ENCODE results near the gene NPIPA3.
"Not testable (repeated sequence)": the region's sequence is repeated elsewhere in the genome, so short reads cannot be mapped to it uniquely, and the experiment has no call there.

NPIPA3 gene

DNA sequence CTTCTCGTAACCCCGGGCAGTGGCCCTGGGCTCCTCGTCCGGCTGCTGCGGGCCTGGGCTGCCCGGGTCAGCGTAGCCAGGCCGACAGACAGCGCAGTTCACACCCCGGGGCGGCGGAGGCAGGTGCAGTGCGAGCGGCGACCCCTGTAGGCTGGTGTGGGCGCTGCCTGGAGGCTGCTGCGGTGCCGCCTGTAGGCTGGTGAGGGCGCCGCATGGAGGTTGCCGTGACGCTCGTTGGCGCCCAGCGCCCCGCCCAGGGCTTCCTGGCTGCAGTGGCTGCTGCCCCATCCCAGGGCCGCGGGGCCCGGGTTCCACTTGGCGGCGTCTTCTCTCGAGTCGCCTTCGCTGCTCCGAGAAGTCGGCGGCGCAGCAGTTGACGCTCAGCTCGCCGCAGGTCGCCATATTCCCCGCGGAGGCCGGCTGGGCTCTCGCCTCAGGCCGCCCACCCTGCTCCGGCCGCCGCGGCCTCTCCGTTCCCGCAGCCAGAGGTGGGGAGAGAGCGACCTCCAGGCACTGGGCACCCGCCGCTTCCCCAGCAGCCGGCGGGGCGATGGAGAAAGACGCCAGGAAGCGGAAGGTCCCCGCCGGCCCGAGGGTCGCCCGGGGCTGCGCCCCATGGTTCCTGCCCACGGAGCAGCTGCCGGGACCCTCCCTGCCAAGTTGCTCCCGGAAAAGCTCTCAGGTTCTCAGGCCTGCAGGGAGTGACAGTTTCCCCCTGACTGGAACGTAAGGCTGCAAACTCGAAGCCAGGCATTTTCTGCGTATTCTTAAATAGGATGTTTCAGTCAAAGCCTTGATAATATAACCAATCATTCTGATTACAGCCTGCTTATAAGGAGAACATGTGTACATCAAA, at the start of gene NPIPA3:
Gene NPIPA3 (plus strand): TSS at position 256 of the 856 bp plus-strand sequence. CDS start 5,533 bp downstream, outside the sequence.
- not testable (repeated sequence) for DNase-seq (ENCODE audit: low read depth)

DNA sequence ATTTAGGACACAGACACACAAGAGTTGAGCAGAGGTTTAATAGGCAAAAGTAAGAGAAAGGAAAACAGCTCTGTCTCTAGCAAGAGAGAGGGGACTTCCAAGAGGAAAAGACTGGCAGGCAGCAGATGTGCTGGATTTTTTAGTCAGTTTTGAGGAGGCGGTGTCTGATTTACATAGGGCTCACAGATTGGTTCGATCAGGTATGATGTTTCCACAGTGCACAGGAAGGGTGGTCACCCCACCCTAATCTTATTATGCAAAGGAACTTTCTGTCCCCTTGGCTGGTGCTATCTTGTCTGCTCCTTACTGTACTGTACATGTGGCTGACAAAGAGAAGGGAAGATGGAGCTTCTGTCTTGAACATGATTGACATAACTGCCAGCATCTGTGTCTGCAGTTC, 45.1 kb upstream of the NPIPA3 start:
- DNase-seq (ENCODE audit: low read depth): no peak

GRCh38 chr16:14667347-14668266, 35.6 kb upstream of the NPIPA3 start:
- no peak for DNase-seq (ENCODE audit: low read depth)

DNA sequence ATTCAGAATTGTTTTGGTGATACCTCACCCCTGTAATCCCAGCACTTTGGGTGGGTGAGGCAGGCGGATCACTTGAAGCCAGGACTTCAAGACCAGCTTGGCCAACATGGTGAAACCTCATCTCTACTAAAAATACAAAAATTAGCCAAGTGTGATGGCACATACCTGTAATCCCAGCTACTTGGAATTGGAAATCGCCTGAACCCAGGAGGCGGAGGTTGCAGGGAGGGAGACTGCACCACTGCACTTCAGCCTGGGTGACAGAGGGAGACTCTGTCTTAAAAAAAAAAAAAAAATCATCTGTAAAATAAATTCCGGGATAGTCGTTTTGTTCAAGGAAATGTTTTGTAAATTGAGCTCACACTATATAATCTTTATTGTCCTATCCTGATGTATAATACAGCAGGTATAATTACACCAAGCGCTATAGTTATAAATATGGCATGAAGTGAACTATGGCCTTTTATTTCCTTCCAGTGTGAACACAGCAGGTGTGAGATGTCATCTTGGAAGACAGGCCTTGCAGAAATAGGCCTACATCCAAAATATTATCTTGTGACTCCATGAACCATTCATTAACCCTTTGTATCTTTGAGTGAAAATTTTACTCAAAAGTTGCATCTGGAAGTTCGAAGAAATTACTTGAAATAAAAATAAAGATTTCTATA, 34.5 kb upstream of the NPIPA3 start:
- DNase-seq (ENCODE audit: low read depth): no peak

DNA sequence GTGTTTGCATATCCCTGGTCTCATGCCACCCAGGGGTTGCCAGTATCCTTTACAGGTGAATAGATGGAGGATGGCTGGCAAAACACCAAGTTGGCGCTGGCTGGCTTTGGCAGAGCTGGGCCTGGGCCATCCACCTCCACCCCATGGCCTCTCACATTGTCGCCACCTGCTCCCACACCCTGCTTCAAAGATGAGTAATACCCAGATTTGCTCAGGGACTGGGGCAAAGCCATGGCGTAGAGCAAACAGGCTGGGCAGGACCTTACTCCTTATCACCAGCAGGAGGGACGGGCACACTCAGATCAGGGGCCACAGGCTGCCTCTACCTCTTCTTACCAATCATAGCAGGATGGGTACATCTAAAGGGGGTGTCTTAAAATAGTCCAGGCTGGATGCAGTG, 33.4 kb upstream of the NPIPA3 start:
- no peak for DNase-seq (ENCODE audit: low read depth)

DNA sequence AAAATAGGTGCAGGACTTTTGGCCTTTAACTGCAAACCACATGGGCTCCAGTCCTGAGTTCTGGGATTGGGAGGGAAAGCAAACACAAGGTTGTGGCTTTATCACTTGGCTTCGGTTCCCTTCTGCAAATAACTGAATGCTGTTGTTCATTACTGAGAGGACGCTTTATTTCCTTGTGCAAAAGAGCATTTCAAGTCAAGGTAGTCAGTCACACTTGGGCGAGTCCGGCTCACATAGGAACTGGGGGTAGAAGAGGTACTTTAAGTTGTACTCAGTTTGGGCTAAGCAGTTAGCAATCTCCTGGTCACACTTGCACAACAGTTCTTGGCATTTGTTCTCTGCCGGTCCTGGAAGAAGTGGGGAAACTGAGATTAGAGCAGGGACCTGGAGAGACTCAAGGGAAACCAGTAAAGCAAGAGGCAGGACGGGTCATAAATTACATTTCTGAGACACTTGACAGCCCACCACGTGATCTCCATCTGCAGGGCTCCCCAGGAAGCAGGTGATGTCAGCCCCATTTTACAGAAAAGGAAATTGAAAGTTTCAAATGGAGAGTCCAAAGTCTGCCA, 30.7 kb upstream of the NPIPA3 start:
- DNase-seq (ENCODE audit: low read depth): no peak

DNA sequence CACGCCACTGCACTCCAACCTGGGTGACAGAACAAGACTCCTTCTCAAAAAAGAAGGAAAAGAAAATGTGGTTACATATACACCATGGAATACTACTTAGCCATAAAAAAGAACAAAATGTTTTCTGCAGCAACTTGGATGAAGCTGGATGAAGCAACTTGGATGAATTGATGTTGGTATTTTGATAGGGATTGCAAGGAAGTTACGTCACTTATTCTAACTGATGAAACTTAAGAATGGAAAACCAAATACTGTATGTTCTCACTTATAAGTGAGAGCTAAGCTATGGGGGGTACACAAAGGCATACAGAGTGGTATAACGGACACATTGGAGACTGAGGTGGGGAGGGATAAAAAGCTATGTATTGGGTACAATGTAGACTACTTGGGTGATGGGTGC, 26.6 kb upstream of the NPIPA3 start:
- no peak for DNase-seq (ENCODE audit: low read depth)

- no peak for DNase-seq (ENCODE audit: low read depth)
These were observed 25.6 kb upstream of the NPIPA3 start for GRCh38 chr16:14677627-14678026.

DNA sequence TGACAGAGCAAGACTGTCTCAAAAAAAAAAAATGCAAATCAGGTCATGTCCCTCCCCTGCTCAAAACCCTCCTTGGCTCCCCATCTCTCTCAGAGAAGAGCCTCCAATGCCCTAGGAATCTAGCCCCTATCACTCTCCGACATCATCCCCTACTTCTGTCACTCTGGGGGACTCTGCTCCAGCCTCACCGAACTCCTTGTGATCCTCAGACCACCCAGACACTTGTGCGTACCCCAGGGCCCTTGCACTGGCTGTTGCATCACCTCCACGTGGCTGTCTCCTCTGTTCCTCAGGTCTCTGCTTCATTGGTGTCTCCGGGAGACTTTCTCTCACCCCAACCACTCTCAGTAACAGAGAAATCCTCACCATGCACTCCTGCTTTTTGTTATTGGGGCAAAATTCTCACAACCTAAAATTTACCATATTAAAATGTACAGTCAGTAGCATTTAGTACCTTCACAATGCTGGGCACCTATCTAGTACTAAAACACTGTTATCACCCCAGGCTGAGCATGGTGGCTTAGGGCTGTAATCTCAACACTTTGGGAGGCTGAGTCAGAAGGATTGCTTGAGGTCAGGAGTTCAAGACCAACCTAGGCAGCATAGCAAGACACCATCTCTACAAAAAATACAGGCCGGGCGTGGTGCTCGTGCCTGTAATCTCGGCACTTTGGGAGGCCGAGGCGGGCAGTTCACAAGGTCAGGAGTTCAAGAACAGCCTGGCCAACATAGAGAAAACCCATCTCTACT, 24.3 kb upstream of the NPIPA3 start:
- no peak for DNase-seq (ENCODE audit: low read depth)

- DNase-seq (ENCODE audit: low read depth): not testable (repeated sequence)
These were observed 22.8 kb upstream of the NPIPA3 start for GRCh38 chr16:14680396-14680795.

- DNase-seq (ENCODE audit: low read depth): no peak
These were observed 22.1 kb upstream of the NPIPA3 start for GRCh38 chr16:14681115-14681514.

DNA sequence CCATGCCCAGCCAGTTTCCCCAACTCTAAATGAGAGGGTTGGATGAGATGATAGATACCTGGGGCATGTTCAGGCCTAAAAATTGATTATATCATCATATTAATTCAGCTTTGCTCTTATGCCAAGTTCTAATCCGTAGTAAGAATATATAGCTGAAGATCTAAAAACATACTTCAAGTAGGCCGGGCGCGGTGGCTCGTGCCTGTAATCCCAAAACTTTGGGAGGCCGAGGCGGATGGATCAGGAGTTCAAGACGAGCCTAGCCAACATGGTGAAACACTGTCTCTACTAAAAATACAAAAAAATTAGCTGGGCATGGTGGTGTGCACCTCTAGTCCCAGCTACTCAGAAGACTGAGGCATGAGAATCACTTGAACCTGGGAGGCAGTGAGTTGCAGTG, 21.1 kb upstream of the NPIPA3 start:
- no peak for DNase-seq (ENCODE audit: low read depth)

DNA sequence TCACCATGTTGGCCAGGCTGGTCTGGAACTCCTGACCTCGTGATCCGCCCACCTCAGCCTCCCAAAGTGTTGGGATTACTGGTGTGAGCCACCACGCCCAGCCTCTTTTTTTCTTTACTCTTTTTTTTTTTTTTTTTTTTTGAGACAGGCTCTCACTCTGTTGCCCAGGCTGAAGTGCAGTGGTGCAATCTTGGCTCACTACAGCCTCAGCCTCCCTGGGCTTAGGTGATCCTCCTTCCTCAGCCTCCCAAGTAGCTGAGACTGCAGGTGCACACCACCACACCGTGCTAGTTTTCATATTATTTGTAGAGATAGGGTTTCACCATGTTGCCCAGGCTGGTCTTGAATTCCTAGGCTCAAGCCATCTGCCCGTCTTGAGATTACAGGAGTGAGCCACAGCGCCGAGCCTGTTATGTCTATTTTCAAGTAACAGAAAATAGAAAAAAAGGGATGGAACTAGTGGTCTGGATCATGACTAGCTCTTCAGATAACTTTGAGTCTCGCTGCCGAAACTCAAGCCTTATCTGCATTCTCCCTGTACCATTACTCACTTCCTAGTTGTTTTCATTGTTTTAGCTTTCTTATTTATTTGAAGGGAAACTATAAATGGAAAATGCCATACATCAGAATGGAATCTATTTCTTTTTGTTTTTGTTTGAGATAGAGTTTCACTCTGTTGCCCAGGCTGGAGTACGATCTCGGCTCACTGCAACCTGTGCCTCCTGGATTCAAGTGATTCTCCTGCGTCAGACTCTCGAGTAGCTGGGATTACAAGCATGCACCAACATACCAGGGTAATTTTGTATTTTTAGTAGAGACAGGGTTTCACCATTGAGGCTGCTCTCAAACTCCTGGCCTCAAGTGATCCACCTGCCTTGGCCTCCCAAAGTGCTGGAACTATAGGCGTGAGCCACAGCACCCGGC, 17.1 kb upstream of the NPIPA3 start:
- DNase-seq (ENCODE audit: low read depth): not testable (repeated sequence)

DNA sequence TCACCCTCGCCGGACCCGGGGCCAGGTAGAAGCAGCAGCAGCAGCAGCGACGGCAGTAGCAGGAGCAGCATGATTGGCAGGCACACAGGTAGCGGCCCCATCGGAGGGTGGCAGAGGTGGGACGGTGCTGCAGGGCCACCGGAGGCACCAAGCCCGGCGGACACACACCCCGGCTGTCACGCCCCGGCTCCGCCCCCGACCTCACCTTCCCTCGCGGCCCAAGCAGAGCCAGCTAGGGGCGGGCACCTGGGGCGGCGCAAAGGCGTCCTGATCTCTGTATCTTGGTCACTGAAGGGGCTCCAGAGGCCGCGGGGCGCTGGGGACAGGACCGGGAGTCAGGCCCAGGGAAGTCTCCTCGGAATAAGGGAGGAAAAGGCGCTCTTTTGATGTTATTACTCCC, 9.1 kb upstream of the NPIPA3 start, which contains the start of gene PLA2G10:
Gene PLA2G10 (minus strand): TSS at position 180 of the 400 bp plus-strand sequence. CDS start 79 bp downstream, at position 101.
- not testable (repeated sequence) for DNase-seq (ENCODE audit: low read depth)

- not testable (repeated sequence) for DNase-seq (ENCODE audit: low read depth)
These were observed 1.4 kb upstream of the NPIPA3 start for GRCh38 chr16:14701859-14702258.

- not testable (repeated sequence) for DNase-seq (ENCODE audit: low read depth)
These were observed 539 bp upstream of the NPIPA3 start for GRCh38 chr16:14702672-14703071.

- DNase-seq (ENCODE audit: low read depth): not testable (repeated sequence)
These were observed 30.0 kb downstream of the NPIPA3 start for GRCh38 chr16:14733233-14733632.

DNA sequence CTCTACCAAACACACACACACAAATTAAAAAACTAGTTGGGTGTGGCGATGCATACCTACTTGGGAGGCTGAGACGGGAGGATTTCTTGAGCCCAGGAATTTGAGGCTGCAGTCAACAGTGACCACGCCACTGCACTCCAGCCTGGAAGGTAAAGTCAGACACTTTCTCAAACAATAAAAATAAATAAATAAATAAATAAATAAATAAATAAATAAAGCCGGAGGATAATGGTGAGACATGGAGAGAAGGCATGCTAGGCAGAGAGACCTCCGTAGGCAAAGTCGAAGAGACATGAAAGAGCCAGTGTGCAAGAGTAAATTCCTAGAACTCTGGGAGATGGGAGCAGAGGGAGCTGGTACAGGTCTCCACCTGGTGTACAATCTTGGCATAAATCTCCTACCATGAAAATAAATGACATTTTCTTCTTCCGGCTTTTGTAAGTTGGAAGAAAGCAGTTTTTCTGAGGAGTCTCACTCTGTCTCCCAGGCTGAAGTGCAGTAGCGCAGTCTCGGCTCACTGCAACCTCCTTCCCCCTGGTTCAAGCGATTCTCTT, 37.7 kb downstream of the NPIPA3 start:
- DNase-seq (ENCODE audit: low read depth): not testable (repeated sequence)

GRCh38 chr16:14741794-14742193, 38.6 kb downstream of the NPIPA3 start:
- not testable (repeated sequence) for DNase-seq (ENCODE audit: low read depth)

Data from HS-27A (cell line).